GM12874 (cell line): Measurements from ENCODE around the gene SYVN1.

Experiments used
- TF ChIP-seq, protein P1 (sequence below): IDR thresholded peaks from 2 replicates; pipeline ENCODE4 v1.5.1; 2011; ENCODE audit warnings: low read depth, mild to moderate bottlenecking, control low read depth, low read length, moderate library complexity; ENCODE audit not compliant: insufficient read depth

The SYVN1 gene

DNA sequence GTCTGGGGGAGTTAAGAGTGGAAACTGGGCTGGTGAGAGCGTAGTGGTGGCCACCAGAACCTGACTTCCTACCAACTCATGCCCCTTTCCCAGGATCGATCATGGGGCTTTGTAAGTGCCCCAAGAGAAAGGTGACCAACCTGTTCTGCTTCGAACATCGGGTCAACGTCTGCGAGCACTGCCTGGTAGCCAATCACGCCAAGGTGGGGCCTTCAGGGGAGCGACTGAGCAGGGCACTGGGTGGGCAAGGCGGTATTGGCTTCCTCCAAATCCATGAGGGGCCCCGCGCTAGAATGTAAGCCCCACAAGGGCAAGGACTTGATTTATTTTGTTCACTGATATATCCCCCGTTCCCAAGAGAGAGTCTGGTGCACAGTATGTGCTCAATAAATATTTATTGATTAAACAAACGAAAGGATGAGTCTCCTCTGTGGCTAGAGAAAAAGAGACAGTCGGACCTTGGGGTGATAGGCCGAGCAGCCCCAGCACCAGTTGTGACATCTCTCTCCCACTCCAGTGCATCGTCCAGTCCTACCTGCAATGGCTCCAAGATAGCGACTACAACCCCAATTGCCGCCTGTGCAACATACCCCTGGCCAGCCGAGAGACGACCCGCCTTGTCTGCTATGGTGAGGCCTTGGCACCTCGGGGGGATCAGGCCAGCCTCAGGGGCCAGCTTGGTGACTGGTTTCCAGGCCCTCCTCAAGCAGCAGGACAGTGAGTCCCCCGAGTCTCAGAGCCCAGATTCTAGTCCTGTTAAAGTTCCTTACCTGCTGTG, 49.5 kb downstream of the SYVN1 start:
- TF ChIP-seq, protein P1, sequence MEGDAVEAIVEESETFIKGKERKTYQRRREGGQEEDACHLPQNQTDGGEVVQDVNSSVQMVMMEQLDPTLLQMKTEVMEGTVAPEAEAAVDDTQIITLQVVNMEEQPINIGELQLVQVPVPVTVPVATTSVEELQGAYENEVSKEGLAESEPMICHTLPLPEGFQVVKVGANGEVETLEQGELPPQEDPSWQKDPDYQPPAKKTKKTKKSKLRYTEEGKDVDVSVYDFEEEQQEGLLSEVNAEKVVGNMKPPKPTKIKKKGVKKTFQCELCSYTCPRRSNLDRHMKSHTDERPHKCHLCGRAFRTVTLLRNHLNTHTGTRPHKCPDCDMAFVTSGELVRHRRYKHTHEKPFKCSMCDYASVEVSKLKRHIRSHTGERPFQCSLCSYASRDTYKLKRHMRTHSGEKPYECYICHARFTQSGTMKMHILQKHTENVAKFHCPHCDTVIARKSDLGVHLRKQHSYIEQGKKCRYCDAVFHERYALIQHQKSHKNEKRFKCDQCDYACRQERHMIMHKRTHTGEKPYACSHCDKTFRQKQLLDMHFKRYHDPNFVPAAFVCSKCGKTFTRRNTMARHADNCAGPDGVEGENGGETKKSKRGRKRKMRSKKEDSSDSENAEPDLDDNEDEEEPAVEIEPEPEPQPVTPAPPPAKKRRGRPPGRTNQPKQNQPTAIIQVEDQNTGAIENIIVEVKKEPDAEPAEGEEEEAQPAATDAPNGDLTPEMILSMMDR, result no peak

DNA sequence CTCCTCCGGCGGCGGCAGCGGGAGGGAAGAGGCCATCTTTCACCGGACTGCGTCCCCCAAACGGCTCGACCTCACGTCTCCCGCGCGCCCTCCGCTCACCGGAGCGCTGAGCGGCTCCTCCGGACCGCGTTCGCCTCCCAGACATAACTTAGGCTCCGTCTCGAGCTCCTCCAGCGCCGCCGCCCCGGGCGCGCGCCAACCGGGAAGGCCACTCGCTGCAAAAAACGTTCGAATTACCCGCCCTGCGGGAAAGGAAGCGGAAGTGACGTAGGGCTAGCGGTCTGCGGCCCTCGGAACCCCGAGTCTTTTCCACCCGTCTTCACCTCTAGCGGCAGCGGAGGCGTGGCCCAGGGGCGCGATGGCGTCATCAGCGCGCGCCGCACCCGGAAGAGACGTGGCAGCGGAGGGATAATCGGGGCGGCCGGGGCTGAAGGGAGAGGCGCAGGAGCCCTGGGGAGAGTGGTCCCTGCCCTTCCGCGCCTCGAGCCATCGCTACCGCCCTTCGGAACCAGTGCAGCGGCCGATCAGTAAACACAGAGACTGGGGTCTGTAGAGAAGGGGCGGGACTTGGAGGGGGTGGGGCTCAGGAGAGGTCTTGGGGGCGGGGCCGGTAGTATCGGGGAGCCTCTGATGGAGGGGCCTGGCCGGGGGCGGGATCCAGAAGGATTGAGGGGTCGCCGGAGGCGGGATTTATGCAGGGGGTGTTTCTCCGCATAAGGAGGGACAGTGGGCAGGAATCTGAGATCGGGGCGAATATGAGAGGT, 50.3 kb downstream of the SYVN1 start, which contains the start of the genes CDCA5 and ZFPL1:
Gene CDCA5, minus strand, starts transcription at position 207 of the 764 bp plus-strand sequence. Its CDS starts 62 bp downstream, at position 145.
Gene ZFPL1, plus strand, starts transcription at position 389 of the 764 bp plus-strand sequence. CDS start 477 bp downstream, outside the sequence.
- TF ChIP-seq, protein P1, result no peak

DNA sequence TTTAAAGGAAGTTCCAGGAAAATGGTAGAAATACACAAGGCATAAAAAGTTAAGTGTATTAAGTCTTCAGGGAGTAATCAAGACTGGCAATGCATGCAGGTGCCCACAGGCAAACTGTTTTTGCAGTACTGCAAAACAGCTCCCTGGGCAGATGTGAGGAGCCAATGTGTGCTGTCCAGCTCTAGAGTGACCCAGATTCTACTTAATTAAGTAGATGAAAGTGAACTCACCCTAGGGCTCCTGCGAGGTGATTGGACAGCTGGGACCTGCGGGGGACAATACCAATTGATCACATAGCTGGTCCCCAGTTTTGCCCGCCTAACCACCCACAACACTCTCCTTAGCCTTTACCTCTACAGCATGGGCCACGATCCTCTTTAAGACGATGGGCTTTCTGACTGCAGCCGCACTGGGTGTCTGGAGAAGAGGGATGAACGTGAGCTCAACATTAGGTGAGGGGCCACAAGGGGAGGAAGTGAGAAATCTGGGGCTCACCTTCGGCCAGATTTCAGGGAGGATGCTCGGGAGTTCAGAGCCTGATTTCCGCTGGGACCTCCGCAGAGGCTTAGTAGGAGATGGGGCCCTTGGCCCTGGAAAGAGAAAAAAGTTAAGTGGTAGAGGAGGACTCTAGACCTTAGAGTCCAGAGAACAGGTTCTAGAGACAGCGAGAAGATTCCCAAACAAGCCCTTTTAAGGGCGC, 51.0 kb downstream of the SYVN1 start:
- TF ChIP-seq, protein P1, result no peak

DNA sequence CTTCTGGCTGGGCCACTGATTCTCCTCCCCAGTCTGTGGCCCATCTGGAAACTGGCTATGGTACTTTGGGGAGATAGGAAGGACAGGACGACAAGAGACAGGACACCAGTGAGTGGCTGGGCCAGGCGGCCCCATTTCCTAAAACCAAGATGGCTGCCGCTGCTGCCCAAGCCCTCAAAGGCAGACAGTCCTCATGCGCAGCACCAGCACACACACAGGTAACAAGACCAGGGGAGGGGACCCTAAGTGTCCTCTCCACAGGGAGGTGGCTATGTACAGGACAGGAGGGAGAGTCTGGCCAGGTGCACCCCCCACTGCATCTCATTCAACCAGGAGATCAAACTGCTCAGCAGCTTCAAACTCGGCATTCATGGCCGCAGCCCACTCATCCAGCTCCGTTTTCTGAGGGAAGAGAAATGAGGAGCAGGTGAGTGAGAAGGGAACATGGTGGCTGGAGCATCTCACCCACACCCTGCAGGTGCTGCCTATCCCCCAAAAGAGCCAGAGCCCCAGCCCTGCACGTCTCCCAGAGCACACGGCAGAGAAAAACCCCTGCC, 55.5 kb downstream of the SYVN1 start:
- TF ChIP-seq, protein P1, result no peak

DNA sequence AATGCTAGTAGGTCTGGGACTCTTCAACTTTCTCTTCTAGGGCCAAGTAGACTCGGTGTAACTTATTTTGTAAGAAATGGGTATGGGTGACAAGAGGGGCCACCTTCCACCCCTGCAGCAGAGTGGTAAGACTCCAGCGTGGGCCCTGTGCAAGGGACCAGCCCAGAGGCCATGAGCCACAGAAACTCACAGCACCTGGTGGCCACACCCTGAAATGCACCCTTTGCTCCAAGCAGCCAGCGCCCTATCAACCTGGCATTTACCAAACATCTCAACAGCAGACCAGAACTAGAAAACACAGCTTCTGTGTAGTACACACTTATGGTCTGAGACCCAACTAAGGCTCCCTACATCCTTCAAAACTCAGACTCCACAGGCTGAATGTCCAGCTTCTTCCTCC, 56.2 kb downstream of the SYVN1 start:
- TF ChIP-seq, protein P1, result peak; percentile 86

DNA sequence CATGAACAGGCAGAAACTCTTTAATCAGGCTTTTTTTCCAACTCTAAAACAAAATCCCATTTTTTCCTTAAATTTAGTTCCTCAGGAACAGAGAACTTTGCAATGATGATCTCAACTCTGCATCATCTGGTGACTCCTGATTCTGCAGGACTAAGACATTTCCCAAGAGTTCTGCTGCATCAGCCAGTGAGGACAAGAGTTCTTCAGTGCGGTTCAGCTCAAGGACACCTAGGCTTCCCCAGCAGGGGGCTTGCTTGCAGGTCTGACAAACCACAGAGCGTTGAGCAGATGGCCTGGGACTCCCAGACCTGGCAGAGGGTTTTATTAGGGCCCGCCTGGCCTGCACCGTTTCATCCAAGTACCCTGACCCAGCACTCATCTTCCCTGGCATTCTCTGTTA, 56.9 kb downstream of the SYVN1 start:
- TF ChIP-seq, protein P1, result no peak
